Forelimb muscle (tissue), 1 donor: ENCODE results near the gene ZIC4. TPM values are rescaled to one million over a fixed set of nuclear protein-coding genes. Genes with fewer than 3 reads are reported as not detected.

Source experiments
- DNase-seq: peaks from one replicate; pipeline ENCODE4 v3.0.0-alpha.2; 2013; ENCODE audit warnings: low read depth
- polyA plus RNA-seq: library from polyadenylated mRNA; unstranded; fragments of 120-200 nt; gene quantifications from one replicate; pipeline ENCODE4 v1.2.1, GENCODE V29; 2013; ENCODE audit not compliant: insufficient read length

The ZIC4 gene
- polyA plus RNA-seq, 1 donor, result 8.5 TPM

DNA sequence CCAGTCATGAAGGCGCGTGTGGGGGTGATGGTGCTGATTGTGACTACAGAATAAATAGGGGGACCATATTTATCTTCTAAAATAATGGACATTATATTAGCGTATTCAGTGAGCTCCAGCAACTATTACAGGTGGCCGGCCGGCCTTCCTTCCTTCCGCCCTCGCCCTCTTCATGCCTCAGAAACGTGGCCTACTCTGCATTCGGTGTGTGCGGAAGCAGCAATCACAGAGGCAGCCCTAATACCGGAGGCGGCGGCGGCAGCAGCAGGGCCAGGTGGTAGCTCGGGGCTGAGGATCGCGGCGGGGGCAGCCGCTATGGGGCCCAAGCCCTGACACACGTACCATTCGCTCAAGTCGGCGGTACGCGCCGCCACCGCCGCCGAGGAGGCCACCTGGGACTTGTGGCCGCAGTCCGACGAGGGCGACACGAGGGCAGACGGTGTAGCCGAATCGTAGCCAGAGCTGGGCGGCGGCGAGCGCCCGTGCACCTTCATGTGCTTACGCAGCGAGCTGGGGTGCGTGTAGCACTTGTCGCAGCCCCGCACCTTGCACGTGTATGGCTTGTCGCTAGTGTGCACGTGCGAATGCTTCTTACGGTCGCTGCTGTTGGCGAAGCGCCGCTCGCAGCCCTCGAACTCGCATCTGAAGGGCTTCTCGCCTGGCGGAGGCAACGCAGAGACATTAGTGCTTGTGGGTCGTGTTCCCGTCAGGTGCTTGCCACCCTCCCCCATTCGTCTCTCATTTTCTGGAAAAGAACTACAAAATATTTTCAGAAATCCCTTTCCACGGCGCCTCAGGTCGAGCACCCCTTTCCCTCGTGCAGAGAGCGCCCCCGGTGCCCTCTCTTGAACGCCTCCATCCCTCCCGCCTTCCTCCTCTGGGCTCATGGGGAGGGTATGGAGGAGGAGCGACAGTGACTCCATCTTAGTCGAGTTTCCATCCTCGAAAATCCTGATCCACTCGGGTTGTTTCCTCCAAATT, 15.5 kb downstream of the ZIC4 start:
- no peak for DNase-seq

DNA sequence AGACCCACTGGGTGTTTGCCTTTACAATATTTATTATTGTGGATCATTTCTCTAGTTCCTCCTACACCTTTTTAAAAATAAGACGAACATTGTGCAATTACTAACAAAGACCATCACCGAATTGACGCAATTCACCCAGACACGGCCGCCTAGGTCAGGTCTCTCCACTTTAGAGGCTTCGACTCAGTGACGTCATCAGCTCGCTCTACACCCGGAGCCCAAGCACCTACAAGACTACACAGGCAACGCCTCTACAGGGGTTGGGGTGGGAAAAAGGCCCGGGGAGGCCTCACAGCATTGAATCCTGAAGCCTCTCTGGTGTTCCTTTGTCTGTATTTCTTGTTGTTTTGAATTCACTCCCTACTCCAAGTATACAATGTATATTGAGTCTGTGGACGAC, 16.6 kb downstream of the ZIC4 start:
- DNase-seq, result no peak

GRCh38 chr3:147388700-147389580, 17.4 kb downstream of the ZIC4 start:
- DNase-seq, result no peak

- no peak for DNase-seq
Observed at GRCh38 chr3:147387885-147388699, 18.3 kb downstream of the ZIC4 start.

DNA sequence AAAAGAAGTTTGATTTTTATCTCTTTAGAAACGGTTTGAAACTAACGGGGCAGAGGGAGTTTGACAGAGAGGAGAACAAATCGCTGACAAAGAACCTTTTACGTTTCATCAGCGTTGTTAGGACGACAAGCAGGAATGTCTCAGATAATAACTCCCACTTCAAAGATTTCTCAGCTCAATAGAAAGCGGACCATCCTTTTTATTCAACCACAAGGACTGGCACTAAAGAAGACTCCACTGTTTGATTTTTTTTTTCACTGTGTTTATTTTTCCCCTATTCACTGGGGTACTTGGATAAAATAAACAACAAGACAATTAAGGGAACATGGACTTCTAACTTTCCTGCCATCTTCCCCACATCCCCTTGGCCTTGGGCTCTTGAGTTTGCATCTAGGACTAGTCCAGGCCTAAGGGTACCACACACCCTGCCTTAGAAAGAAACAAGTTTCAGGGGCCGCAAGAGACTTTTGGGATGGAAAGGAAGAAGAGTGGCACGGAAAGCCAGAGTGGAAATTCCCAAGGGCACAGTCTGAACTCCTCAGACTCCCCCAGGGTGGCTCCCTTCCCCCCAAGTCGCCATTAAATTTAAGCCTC, 19.0 kb downstream of the ZIC4 start:
- no peak for DNase-seq

- DNase-seq, result no peak
Observed at GRCh38 chr3:147385059-147386012, 21.0 kb downstream of the ZIC4 start.

DNA sequence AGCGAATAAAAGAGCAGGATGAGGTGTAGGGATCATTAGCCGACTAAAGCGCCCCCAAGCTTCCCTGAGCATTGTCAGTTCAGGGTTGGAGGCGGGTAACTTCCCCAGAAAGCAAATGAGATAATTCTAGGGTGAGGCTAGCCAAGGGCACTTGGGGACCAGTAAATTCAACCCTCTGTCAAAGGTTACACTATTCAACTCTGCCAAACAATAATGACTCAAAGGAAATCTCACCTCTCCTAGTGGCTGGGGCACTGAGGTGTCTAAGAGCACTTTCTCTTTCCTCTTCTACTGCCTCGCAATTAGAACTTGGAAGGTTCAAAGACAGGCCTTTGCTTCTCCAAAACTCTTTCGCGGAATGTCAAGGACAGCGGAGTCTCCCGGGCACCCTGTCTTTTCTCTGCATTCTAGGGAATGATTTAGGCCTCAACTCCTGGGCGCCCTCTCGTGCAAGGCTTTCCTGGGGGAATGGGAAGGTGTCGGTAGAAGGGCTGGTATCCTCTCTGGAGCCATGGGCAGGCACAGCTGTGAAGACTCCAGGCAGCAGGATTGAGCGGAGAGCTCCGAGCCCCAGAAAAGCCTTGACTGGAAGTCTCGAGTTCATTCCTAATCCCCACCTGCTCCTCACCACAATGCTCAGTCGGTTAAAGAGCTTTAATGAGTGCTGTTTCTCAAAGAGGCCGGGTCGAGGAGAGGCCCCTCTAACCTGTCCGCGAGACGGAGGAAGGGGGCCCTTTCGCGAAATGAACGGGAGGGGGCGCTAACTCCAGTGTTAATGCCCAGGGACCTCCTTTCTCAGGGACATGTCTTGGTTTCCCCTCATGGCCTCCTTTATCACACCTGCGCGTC, 21.9 kb downstream of the ZIC4 start:
- no peak for DNase-seq

DNA sequence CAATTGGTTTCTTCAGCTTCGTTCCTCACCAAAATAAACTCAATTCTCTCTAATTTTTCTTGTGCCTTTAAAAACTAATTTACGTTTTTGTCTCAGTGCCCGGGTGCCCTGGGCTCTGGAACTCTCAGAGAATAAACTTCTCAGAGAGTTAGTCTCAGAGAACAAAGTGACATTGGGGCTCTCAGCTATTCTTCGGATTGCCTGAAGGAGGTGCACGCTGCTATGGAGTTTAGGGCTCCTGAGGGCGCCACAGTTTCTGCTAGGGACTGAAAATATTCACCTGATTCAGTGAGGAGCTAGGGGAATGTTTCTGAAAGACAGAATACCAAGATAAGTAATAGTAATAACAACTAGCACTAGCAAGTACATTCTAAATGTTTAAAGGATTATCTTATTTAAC, 22.7 kb downstream of the ZIC4 start:
- DNase-seq, result no peak

GRCh38 chr3:147381596-147381995, 24.7 kb downstream of the ZIC4 start:
- DNase-seq, result no peak

- DNase-seq, result no peak
Observed at GRCh38 chr3:147380977-147381376, 25.4 kb downstream of the ZIC4 start.

GRCh38 chr3:147380387-147380951, 25.9 kb downstream of the ZIC4 start:
- DNase-seq, result no peak

DNA sequence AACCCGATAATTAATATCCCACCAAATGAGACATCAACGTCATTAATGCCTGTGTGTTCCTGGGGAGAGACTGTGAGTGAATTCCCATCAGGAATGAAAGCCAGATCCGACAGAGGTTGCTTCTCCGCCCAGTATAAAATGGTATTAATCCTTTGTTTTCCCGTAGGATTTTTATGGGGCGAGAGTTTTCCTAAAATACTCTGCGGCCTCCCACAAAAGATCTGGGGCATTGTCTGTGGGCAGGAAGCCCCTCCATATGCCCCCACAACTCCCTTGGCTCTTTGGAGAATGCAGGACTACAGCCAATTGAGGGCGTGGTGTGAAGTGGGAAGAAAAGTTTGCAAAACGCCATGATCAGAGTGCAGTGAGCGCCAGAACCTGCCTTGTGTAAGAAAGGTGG, 26.7 kb downstream of the ZIC4 start:
- no peak for DNase-seq

GRCh38 chr3:147377412-147378367, 28.7 kb downstream of the ZIC4 start:
- no peak for DNase-seq

DNA sequence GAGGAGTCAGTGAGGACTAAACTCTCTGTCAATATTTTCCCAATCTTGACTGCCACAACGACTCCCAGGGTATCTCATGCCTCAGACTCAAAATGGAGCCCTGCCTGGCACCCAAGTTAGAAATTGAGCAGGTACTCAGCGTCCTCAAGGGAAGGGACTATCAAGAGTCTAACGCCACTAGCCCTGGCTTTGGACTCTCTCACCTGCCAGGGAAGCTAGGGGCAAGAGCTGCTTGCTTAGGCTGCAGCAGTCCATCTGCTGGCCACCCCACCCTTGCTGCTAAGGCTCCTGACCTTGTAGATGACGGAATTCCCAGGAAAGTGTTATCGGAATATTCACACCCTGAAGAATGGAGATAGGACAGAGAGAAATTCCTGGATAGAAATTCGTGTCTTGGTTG, 33.0 kb downstream of the ZIC4 start:
- DNase-seq, result no peak

- no peak for DNase-seq
Observed at GRCh38 chr3:147372525-147373027, 33.8 kb downstream of the ZIC4 start.

- DNase-seq, result no peak
Observed at GRCh38 chr3:147371771-147372340, 34.5 kb downstream of the ZIC4 start.

- no peak for DNase-seq
Observed at GRCh38 chr3:147371140-147371539, 35.2 kb downstream of the ZIC4 start.
